HG02571 (cell line): ENCODE measurements around the gene AGAP1.

Experiments used
- ATAC-seq: cut with Tn5 transposase; IDR thresholded peaks from one replicate; pipeline ENCODE4 v1.9.1; 2021; ENCODE audit warnings: mild to moderate bottlenecking, moderate library complexity; ENCODE audit not compliant: unreplicated experiment

The AGAP1 gene

DNA sequence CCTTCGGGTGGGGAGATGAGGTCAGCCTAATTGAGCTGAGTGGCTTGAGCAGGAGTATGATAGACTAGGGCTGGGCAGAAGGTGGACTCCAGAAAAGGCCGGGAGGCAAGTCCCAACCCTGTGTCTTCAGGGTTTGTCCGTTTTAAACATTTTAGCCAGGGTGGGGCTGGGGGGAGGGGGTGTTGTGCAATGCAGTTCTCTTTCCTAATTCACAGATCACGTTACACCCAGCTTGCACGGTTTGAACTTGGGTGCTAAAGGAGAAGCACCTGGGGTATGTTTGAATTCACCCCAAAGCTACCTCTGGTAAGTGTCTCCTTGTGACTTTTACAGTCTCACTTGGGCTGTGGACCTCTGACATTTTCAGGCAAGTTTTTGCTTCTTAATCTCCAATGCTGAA, 233.3 kb downstream of the AGAP1 start:
- no peak for ATAC-seq

DNA sequence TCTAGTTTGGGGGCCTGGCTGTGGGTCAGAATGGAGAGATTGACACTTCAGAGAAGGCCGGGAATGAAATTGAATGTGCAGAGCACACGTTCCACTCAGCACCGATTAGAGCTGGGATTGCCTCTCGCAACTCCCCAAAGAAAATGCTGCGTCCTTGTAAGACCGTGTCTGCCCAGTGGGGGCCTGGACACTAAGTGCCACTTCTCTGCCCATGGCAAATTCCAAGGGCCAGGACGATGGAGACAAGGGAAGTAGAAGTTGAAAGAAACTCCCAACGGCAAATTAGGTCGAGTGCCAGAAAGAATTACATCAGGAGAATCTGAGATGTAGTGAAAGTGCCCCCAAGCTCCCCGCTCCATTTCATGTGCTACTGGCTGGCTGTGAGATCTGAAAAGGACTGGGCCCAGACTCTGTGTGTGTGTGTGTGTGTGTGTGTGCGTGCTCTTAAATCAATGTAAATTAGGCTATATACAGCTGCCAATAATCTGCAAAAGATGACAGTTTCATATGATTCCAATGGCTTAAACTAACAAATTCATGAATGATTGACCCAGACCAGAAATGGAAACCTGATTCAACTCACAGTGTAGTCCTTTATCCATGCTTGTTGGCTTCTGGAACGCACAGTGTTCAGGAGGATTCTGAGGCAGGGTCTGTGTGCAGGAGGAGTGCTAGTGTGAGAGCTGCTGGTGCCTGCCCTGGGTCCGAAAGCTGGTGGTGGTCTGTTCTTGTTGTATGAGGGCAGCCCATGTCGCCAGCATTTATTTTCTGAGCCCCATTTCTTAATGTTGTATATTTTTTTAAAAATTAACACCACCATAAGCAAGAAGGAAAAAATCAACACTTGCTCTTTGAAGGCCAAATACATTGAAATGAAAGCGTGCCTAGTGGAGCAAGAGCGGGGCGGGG, 234.3 kb downstream of the AGAP1 start:
- ATAC-seq, result no peak

- no peak for ATAC-seq
Measured at GRCh38 chr2:235728800-235729556, 235.1 kb downstream of the AGAP1 start.

GRCh38 chr2:235729557-235729947, 235.7 kb downstream of the AGAP1 start:
- no peak for ATAC-seq

DNA sequence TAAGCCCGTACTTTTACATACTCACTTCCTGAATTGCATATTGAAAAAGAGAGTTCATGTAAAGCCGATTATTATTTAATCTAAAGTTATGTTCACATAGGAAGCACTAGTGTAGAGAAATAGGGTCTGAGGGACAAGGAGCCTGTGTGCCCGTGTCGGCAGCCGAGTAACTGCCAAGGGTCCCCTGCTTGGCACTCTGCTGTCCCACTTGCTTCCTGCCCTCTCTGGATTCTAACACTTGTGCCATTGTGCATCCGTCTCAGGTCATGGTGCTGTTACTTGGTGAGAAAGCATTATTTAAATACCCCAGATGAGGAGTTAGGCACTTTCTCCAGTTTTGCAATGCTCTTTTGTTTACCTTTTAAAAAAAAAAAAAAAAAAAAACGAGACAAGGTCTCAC, 236.3 kb downstream of the AGAP1 start:
- ATAC-seq, result no peak

- ATAC-seq, result no peak
Measured at GRCh38 chr2:235733761-235734160, 239.9 kb downstream of the AGAP1 start.

DNA sequence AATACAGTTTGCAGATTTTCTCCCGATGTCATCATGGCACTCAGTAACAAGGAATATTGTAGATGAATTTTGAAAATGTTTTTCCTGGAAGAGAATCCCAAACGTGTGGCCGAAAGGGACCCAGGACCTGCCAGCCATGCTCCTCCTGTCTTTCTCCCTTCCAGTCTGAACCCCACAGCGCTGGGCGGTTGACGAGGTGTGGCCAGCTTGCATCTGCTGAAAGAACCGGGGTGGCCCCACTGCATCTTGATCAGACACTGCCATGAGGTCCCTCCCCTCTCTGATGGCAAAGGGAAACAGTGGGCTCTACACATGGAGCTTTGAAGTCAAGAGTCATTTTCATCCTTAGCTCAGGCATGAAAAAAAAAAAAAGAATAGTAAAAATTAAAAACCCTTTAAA, 240.3 kb downstream of the AGAP1 start:
- ATAC-seq, result no peak

DNA sequence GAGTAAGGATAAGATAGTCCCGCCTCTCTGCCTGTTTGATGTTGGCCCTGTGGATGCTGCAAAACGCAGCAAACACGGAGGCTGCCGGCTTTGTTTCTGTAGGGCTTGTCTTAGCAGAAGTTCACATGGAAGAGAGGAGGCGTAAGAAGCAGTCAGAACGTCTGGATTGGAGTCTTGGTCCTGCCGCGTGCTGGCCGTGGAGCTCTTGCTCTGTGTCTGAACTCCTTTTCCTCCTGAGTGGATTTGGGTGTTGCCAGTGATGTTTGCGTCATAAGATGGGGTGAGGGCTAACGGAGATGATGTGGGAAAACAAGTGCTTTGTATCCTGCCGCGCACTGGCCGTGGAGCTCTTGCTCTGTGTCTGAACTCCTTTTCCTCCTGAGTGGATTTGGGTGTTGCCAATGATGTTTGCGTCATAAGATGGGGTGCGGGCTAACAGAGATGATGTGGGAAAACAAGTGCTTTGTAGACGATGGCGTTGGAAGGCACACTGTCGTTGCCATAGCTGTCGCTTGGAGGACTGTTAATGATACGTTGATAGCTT, 240.9 kb downstream of the AGAP1 start:
- ATAC-seq, result no peak

DNA sequence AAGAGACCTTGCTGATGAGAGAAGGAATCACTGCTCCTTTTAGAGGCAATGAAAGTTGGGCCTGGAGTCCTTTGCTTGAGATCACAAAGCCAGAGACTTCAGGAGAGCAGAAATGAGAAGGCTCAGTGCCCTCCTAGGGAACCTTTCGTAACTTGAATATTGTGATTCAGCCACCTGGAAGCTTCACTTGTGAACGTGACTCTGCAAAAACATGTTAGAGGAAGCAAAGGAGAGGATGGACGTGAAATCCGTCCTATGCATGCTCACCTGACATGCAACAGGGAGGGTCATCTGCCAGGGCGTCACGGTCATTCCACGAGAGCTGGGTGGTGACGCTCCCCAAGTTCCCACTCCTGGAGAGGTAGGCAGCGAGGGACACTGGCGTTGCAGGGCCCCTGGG, 243.6 kb downstream of the AGAP1 start:
- no peak for ATAC-seq

- ATAC-seq, result no peak
Measured at GRCh38 chr2:235737840-235738239, 244.0 kb downstream of the AGAP1 start.

DNA sequence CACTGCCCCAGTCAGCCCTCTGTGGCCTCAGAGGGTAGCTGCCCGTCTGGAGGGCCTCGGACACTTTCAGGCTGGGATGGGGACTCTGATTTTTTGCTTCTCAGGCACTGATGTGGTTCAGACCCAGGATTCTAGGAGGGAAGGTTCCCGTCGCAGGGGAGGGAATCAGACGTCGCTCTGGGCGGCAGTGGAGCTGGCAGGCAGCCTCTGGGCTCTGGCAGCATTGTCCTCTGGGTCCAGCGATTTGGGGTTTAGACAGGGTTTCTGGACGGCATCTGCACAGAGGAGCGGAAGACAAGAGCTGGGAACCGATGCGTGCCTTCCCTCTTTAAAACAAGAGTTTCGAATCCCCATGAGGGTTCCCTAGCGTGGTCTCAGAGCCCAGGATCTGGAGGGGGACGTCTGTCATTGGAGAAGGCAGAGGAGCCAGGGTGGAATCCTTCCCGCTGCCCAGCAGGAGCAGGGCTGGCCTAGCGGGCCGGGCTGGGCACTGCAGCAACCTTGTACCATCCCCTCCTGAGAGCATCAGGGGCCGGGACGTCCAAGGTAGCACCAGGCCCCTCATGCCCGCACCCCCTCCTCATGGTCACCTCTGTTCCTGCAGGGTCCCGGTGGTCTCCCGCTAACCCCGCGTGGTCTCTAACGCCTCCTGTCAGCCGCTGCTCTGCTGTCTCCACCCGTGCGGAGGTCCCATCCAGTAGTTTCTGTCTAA, 246.0 kb downstream of the AGAP1 start:
- no peak for ATAC-seq

DNA sequence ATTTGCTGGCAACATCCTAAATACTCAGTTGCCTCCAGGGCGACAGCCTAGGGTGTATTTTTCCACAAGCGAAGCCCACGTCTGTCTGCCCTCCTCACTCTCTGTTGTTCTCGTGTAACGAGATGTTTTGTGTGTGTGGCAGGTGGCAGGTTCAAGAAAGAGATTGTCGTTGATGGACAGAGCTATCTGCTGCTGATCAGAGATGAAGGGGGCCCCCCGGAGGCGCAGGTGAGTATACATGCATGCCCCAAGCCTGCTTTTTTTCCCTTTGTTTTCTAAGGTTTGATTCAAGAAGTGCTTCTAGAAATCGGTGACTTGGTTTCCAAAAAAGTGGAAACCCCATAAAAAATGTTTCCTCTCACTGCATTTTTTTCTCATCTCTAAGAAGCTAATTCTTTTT, 247.0 kb downstream of the AGAP1 start:
- ATAC-seq, result no peak

- ATAC-seq, result no peak
Measured at GRCh38 chr2:235744161-235744560, 250.3 kb downstream of the AGAP1 start.

- ATAC-seq, result no peak
Measured at GRCh38 chr2:235745597-235745996, 251.8 kb downstream of the AGAP1 start.

- ATAC-seq, result no peak
Measured at GRCh38 chr2:235746257-235746934, 252.6 kb downstream of the AGAP1 start.

GRCh38 chr2:235747001-235747785, 253.3 kb downstream of the AGAP1 start:
- no peak for ATAC-seq

DNA sequence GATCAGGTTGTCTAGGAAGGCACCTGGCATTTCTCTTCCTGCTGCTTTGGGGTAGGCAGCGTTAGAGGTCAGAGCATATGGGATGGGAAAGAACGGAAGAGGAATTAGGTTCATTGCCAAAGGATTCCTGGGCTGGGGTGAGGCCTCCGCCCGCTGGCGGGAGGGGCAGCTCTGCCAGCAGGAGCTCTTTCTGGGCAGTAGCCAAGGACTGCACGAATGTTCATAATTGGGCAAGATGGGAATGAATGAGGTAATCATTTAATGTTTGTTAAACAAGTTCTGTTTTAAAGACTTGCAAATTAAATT, 253.9 kb downstream of the AGAP1 start:
- no peak for ATAC-seq

DNA sequence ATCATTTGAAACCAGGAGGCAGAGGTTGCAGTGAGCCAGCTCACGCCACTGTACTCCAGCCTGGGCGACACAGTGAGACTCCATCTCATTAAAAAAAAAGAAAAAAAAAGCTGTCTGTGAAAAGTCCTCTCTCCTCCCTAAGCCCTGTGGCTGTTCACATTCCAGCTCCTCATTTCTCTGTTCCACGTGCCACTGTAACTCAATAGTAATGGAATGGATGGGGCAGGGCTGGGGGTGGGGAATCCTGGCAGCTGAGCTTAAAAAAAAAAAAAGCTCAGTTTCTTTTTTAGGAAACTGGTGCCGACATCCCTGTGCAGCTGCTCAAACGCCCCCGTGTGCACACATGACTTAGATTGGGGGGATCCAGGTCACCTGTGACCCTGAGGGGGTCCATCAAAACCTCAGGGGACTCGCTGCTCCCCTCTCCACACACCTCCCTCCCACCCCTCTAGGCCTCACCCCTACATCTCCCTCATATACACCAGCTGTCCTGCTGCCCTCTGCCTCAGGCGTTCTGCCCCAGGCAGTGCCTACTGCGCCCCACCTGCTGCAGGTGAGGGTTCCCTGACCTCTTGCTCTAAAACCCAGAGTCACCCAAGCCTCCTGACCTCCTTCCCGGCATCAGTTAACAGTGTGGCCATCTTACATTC, 255.4 kb downstream of the AGAP1 start:
- no peak for ATAC-seq

DNA sequence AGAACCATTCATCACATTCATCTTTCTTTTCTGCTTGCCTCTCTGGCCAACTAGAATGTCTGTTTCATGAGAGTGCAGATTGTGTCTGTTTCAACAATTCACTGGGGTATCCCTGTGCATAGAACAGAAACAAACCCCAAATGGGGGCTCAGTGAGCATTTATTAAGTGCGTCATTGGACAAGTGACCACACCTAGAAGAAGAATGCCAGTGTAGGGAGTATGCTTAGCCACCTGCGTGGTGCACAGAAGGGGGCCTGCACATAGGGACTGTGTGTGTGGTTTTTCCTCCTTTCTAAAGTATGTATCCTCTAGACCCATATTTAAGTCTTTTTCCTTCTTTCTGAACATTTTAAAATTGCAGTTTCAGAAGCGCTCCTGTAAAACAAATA, 255.9 kb downstream of the AGAP1 start:
- no peak for ATAC-seq

- no peak for ATAC-seq
Measured at GRCh38 chr2:235752846-235753245, 259.0 kb downstream of the AGAP1 start.
